GM19468 (cell line): ENCODE results near the gene CAMK2G.
"Not testable (repeated sequence)": the region's sequence is repeated elsewhere in the genome, so short reads cannot be mapped to it uniquely, and the experiment has no call there.

Experiments
- ATAC-seq: cut with Tn5 transposase; IDR thresholded peaks from one replicate; pipeline ENCODE4 v1.9.1; 2021; ENCODE audit warnings: mild to moderate bottlenecking, moderate library complexity, moderate number of reproducible peaks; ENCODE audit not compliant: unreplicated experiment; ENCODE audit errors: extremely low read depth

Gene CAMK2G

GRCh38 chr10:73799899-73800559, 74.3 kb downstream of the CAMK2G start:
- ATAC-seq = no peak

GRCh38 chr10:73798927-73799560, 75.3 kb downstream of the CAMK2G start:
- ATAC-seq = no peak

GRCh38 chr10:73798087-73798486, 76.3 kb downstream of the CAMK2G start:
- no peak for ATAC-seq

GRCh38 chr10:73797324-73798025, 76.9 kb downstream of the CAMK2G start:
- ATAC-seq = no peak

- ATAC-seq = no peak
Measured at GRCh38 chr10:73796766-73797165, 77.6 kb downstream of the CAMK2G start.

- not testable (repeated sequence) for ATAC-seq
Measured at GRCh38 chr10:73796035-73796434, 78.3 kb downstream of the CAMK2G start.

- not testable (repeated sequence) for ATAC-seq
Measured at GRCh38 chr10:73795491-73795890, 78.9 kb downstream of the CAMK2G start.

GRCh38 chr10:73793456-73793855, 80.9 kb downstream of the CAMK2G start:
- ATAC-seq = no peak

GRCh38 chr10:73791871-73792400, 82.4 kb downstream of the CAMK2G start:
- ATAC-seq = no peak

- no peak for ATAC-seq
Measured at GRCh38 chr10:73790886-73791625, 83.3 kb downstream of the CAMK2G start.

GRCh38 chr10:73789659-73790055, 84.7 kb downstream of the CAMK2G start:
- ATAC-seq = no peak

GRCh38 chr10:73788864-73789658, 85.3 kb downstream of the CAMK2G start:
- ATAC-seq = no peak

- ATAC-seq = not testable (repeated sequence)
Measured at GRCh38 chr10:73787031-73787800, 87.1 kb downstream of the CAMK2G start.

GRCh38 chr10:73786512-73786885, 87.9 kb downstream of the CAMK2G start:
- no peak for ATAC-seq

- ATAC-seq = no peak
Measured at GRCh38 chr10:73785721-73786511, 88.4 kb downstream of the CAMK2G start.

- peak; percentile 63 for ATAC-seq
Measured at GRCh38 chr10:73785211-73785720, 89.1 kb downstream of the CAMK2G start, which contains the start of gene ZSWIM8. TSS of gene ZSWIM8 (plus strand) at chr10:73785606. CDS start at chr10:73785879, 273 bp downstream.

GRCh38 chr10:73782749-73783085, 91.6 kb downstream of the CAMK2G start:
- ATAC-seq = no peak
